LNCaP clone FGC (cell line): ENCODE measurements around the gene GDF2.
A peak's percentile ranks its signal among the peaks of the same experiment; 100 is the strongest.

Experiments used
- DNase-seq: peaks from one replicate; pipeline ENCODE4 v3.0.0-alpha.2; 2011; ENCODE audit warnings: low read depth
- H3K4me3 ChIP-seq: 2 replicates; pipeline ENCODE4 v1.5.1; 2011; ENCODE audit warnings: mild to moderate bottlenecking, low read depth, low read length, control low read depth
- TF ChIP-seq, protein P1 (sequence below): IDR thresholded peaks from 2 replicates; pipeline ENCODE4 v1.5.1; 2012; ENCODE audit warnings: mild to moderate bottlenecking; ENCODE audit not compliant: control insufficient read depth, insufficient read depth; ENCODE audit errors: extremely low read depth

The GDF2 gene

DNA sequence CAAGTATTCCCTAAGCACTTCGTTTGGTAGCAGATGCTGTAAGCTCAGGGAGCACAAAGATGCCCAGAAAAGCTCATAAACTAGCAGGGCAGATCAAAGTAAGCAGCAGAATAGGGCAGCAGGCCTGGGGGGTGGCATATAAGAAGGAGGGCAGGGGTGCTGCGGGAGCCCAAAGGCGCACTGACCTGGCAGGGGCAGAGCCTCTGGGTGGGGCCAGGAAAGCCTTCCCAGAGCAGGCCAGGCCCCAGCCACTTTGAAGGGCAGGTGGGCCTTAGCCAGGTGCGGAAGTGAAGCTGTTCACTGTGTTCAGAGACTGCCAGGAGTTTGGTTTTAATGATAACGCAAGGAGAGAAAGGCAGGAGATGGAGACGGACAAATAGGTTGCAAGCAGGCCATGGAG lies 18.4 kb upstream of the GDF2 start:
- DNase-seq, result no peak
- H3K4me3 ChIP-seq, result no peak overlapping the region
- TF ChIP-seq, protein P1, sequence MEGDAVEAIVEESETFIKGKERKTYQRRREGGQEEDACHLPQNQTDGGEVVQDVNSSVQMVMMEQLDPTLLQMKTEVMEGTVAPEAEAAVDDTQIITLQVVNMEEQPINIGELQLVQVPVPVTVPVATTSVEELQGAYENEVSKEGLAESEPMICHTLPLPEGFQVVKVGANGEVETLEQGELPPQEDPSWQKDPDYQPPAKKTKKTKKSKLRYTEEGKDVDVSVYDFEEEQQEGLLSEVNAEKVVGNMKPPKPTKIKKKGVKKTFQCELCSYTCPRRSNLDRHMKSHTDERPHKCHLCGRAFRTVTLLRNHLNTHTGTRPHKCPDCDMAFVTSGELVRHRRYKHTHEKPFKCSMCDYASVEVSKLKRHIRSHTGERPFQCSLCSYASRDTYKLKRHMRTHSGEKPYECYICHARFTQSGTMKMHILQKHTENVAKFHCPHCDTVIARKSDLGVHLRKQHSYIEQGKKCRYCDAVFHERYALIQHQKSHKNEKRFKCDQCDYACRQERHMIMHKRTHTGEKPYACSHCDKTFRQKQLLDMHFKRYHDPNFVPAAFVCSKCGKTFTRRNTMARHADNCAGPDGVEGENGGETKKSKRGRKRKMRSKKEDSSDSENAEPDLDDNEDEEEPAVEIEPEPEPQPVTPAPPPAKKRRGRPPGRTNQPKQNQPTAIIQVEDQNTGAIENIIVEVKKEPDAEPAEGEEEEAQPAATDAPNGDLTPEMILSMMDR, result no peak

- DNase-seq, result no peak
- no peak overlapping the region for H3K4me3 ChIP-seq
- TF ChIP-seq, protein P1, result no peak
Measured at GRCh38 chr10:47305566-47305965, 16.7 kb upstream of the GDF2 start.

GRCh38 chr10:47306387-47307210 lies 15.7 kb upstream of the GDF2 start:
- DNase-seq, result no peak
- no peak overlapping the region for H3K4me3 ChIP-seq
- TF ChIP-seq, protein P1, result no peak

GRCh38 chr10:47307381-47307780 lies 14.9 kb upstream of the GDF2 start:
- H3K4me3 ChIP-seq, result no peak overlapping the region
- TF ChIP-seq, protein P1, result no peak
- DNase-seq, result no peak

- DNase-seq, result no peak
- TF ChIP-seq, protein P1, result no peak
- H3K4me3 ChIP-seq, result no peak overlapping the region
Measured at GRCh38 chr10:47308775-47309174, 13.5 kb upstream of the GDF2 start.

DNA sequence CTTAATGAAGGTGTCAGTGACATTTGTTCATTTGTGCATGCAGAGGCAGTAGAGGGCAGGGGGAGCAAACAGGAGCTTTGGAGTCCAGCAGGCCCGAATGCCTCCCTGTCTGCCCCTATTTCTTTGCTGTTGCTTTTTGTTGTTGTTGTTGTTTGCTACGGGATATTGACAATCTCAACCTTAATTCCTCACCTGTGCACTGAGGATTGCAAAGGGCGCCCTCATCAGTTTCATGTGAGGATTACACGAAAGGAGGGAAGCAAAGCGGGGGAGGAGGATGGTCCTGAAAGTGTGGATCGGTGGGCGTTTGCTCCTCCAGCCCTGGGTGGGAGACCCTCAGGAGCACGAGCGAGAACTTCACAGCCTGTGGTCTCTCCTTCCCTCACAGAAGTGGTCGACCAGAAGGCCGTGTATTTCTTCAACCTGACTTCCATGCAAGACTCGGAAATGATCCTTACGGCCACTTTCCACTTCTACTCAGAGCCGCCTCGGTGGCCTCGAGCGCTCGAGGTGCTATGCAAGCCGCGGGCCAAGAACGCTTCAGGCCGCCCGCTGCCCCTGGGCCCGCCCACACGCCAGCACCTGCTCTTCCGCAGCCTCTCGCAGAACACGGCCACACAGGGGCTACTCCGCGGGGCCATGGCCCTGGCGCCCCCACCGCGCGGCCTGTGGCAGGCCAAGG lies 12.7 kb upstream of the GDF2 start:
- no peak for DNase-seq

More for the DNA sequence above, 12.7 kb upstream of the GDF2 start:
- H3K4me3 ChIP-seq, result no peak overlapping the region
- TF ChIP-seq, protein P1, result peak; percentile 43
